Measurements from ENCODE around the gene QPCT. TPM values are rescaled to one million over a fixed set of nuclear protein-coding genes. Genes with fewer than 3 reads are reported as not detected.

Gene QPCT
- total RNA-seq, 1 donor from 2014 or later = 6.9 TPM

DNA sequence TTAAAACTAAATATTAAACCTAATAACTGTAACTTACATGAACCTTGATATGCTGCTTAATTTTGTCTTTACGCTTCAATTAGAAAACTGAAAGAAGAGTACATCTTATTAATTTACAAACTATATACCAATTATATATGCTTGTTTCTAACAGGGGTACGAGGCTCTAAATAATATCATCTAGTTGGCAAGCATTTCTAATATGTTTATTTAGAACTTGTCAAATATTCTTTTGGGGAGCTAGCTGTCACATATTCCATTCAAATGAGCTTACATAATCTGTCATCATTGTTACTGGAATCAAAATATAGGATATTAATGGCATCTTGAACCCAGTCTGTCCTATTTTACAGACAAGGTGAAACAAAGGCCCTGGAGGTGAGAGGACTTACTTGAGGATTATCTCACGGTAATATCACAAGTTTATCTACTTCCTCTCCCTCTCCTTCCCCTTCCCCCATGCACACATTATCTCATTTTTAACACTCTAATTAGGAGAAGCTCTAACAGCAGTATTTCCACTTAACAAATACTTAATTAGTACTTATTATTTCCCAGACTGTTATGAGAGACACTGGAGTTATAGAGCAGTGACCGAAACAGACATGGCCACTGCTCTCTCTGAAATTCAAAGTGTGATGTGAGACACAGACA lies 23.3 kb upstream of the QPCT start:
- Histone ChIP-seq H3K36me3 (no peaks in the 10 kb centered on the region), H3K27me3 (no peaks in the 10 kb centered on the region), H3K27ac (no peak overlapping the region), H3K4me3 (no peak overlapping the region), H3K4me1 (peaks cover 54% of the 10 kb centered on the region), H3K9me3 (no peaks in the 10 kb centered on the region)
- DNase-seq (ENCODE audit: extremely low spot score in 2 of 2) = no peak
- no peak for TF ChIP-seq POLR2AphosphoS5 (IDR thresholded peaks at IDR 0.05; ENCODE audit: insufficient read depth in 1 of 2, low read depth in 1 of 2)
- no peak for TF ChIP-seq POLR2A (IDR thresholded peaks at IDR 0.05)
- TF ChIP-seq CTCF (IDR thresholded peaks at IDR 0.05) = no peak
- intact Hi-C loops (cut with DNase I) = no loop called here

- DNase-seq (ENCODE audit: extremely low spot score in 2 of 2) = no peak
- Histone ChIP-seq H3K4me1 (peaks cover 54% of the 10 kb centered on the region), H3K9me3 (no peaks in the 10 kb centered on the region), H3K27ac (no peak overlapping the region), H3K27me3 (no peaks in the 10 kb centered on the region), H3K4me3 (peak overlapping the region in 1 of 2 donors; percentile 87), H3K36me3 (no peaks in the 10 kb centered on the region)
- intact Hi-C loops (cut with DNase I) = no loop called here
- no peak for TF ChIP-seq POLR2A (IDR thresholded peaks at IDR 0.05)
- TF ChIP-seq POLR2AphosphoS5 (IDR thresholded peaks at IDR 0.05; ENCODE audit: insufficient read depth in 1 of 2, low read depth in 1 of 2) = no peak
- TF ChIP-seq CTCF (IDR thresholded peaks at IDR 0.05) = no peak
Observed at GRCh38 chr2:37322368-37322767, 22.1 kb upstream of the QPCT start.

- Histone ChIP-seq H3K4me3 (peak overlapping the region; percentile 77 to 87), H3K27me3 (no peaks in the 10 kb centered on the region), H3K36me3 (no peaks in the 10 kb centered on the region), H3K9me3 (no peaks in the 10 kb centered on the region), H3K4me1 (peaks cover 54% of the 10 kb centered on the region), H3K27ac (peak overlapping the region; percentile 97)
- TF ChIP-seq POLR2A (IDR thresholded peaks at IDR 0.05) (no peak), POLR2AphosphoS5 (IDR thresholded peaks at IDR 0.05; ENCODE audit: insufficient read depth in 1 of 2, low read depth in 1 of 2) (no peak), CTCF (IDR thresholded peaks at IDR 0.05) (no peak)
- no peak for DNase-seq (ENCODE audit: extremely low spot score in 2 of 2)
- intact Hi-C loops (cut with DNase I) = no loop called here
Observed at GRCh38 chr2:37323176-37323780, 21.2 kb upstream of the QPCT start.

- no peak for DNase-seq (ENCODE audit: extremely low spot score in 2 of 2)
- intact Hi-C loops (cut with DNase I) = no loop called here
Observed at GRCh38 chr2:37323781-37324535, 20.5 kb upstream of the QPCT start.

More at GRCh38 chr2:37323781-37324535, 20.5 kb upstream of the QPCT start:
- Histone ChIP-seq H3K36me3 (no peaks in the 10 kb centered on the region), H3K4me1 (peaks cover 48% of the 10 kb centered on the region), H3K4me3 (peak overlapping the region; percentile 77 to 87), H3K27ac (peak overlapping the region; percentile 97), H3K27me3 (no peaks in the 10 kb centered on the region), H3K9me3 (no peaks in the 10 kb centered on the region)
- TF ChIP-seq CTCF (IDR thresholded peaks at IDR 0.05) = no peak
- no peak for TF ChIP-seq POLR2A (IDR thresholded peaks at IDR 0.05)
- no peak for TF ChIP-seq POLR2AphosphoS5 (IDR thresholded peaks at IDR 0.05; ENCODE audit: insufficient read depth in 1 of 2, low read depth in 1 of 2)
